Keratinocyte (primary cell): ENCODE data around the gene TRAF3. TPM values are rescaled to one million over a fixed set of nuclear protein-coding genes. Genes with fewer than 3 reads are reported as not detected.

Experiments used
- DNase-seq: peaks from one replicate; pipeline ENCODE4 v3.0.0-alpha.2; 2011; ENCODE audit warnings: low read depth, missing footprints, low spot score
- FAIRE-seq: peaks from 2 replicates; lab custom pipeline; 2011; peaks lifted over from hg19 to GRCh38; lab: Jason Lieb, UNC
- H2AFZ ChIP-seq: 2 replicates; pipeline ENCODE4 v1.6.0; 2012; ENCODE audit warnings: low read length, control low read depth, inconsistent platforms; ENCODE audit not compliant: control insufficient read depth
- H3K27ac ChIP-seq: 2 replicates; pipeline ENCODE4 v1.5.1; 2011; ENCODE audit warnings: low read length; ENCODE audit not compliant: control insufficient read depth, insufficient read depth
- H3K27me3 ChIP-seq: 3 replicates; pipeline ENCODE4 v1.6.0; 2011; ENCODE audit warnings: low read length; ENCODE audit not compliant: control insufficient read depth, insufficient read depth; ENCODE audit errors: extremely low read depth
- H3K36me3 ChIP-seq, 2 experiments: 2 replicates in 1 of 2; 3 replicates in 1 of 2; pipeline ENCODE4 v1.5.1; 2011; ENCODE audit warnings: low read length in 2 of 2, mild to moderate bottlenecking in 1 of 2; ENCODE audit not compliant: control insufficient read depth in 2 of 2, insufficient read depth in 2 of 2; ENCODE audit errors: extremely low read depth in 1 of 2
- H3K4me1 ChIP-seq: 3 replicates; pipeline ENCODE4 v1.5.1; 2011; ENCODE audit warnings: low read length; ENCODE audit not compliant: control insufficient read depth, insufficient read depth; ENCODE audit errors: extremely low read depth
- H3K4me2 ChIP-seq: 3 replicates; pipeline ENCODE4 v1.6.0; 2011; ENCODE audit warnings: low read depth, low read length; ENCODE audit not compliant: control insufficient read depth, insufficient read depth; ENCODE audit errors: extremely low read depth
- H3K4me3 ChIP-seq, 3 experiments: fragments of 200-600 bp in 1 of 3; sonication (generic) in 1 of 3; 2 replicates in 2 of 3; 3 replicates in 1 of 3; pipeline ENCODE4 v1.5.1; 2011 to 2016; ENCODE audit warnings: low read length in 3 of 3, mild to moderate bottlenecking in 3 of 3, control low read depth in 2 of 3, inconsistent platforms in 1 of 3, low read depth in 1 of 3, mixed read lengths in 1 of 3, mixed run types in 1 of 3, moderate library complexity in 1 of 3; ENCODE audit not compliant: control insufficient read depth in 2 of 3, insufficient read depth in 2 of 3; ENCODE audit errors: extremely low read depth in 1 of 3
- H3K79me2 ChIP-seq: 2 replicates; pipeline ENCODE4 v1.6.0; 2012; ENCODE audit warnings: low read length; ENCODE audit not compliant: control insufficient read depth, insufficient read depth
- H3K9ac ChIP-seq: 3 replicates; pipeline ENCODE4 v1.6.0; 2011; ENCODE audit warnings: low read length; ENCODE audit not compliant: control insufficient read depth, insufficient read depth; ENCODE audit errors: extremely low read depth
- H3K9me1 ChIP-seq: 3 replicates; pipeline ENCODE4 v1.6.0; 2011; ENCODE audit warnings: low read length; ENCODE audit not compliant: control insufficient read depth, insufficient read depth; ENCODE audit errors: extremely low read depth
- H3K9me3 ChIP-seq: 2 replicates; pipeline ENCODE4 v1.5.1; 2012; ENCODE audit warnings: low read depth, low read length; ENCODE audit not compliant: control insufficient read depth
- H4K20me1 ChIP-seq: 3 replicates; pipeline ENCODE4 v1.6.0; 2011; ENCODE audit warnings: low read length; ENCODE audit not compliant: control insufficient read depth, insufficient read depth; ENCODE audit errors: extremely low read depth
- CTCF ChIP-seq, 3 experiments: IDR thresholded peaks in 1 of 3; conservative IDR thresholded peaks in 1 of 3; optimal IDR thresholded peaks in 1 of 3; 2 replicates in 2 of 3; 3 replicates in 1 of 3; pipeline versions ENCODE3 to v1.5.1; 2011; ENCODE audit warnings: low read length in 3 of 3, mild to moderate bottlenecking in 3 of 3, moderate library complexity in 2 of 3, control low read depth in 1 of 3, inconsistent platforms in 1 of 3; ENCODE audit not compliant: insufficient read depth in 2 of 3; ENCODE audit errors: extremely low read depth in 1 of 3
- EZH2 ChIP-seq: IDR thresholded peaks from one replicate; pipeline ENCODE4 v1.6.1; 2012; ENCODE audit warnings: inconsistent platforms, mild to moderate bottlenecking, low read length, moderate library complexity
- dilution Hi-C: fragments of 300-500 bp; cut with MboI; formaldehyde crosslinking; loops from one replicate; pipeline ENCODE4 v1.7.0; 2020; ENCODE audit warnings: low sequenced_read_pairs; ENCODE audit not compliant: extremely low pct_ligation_motif_present
- polyA plus RNA-seq, 5 experiments: library from polyadenylated mRNA; depleted of rRNA in 3 of 5; stranded (reverse) in 3 of 5; stranded (forward) in 1 of 5; unstranded in 1 of 5; fragments of >200 nt; gene quantifications; 1 replicate in 1 of 5; 2 replicates in 3 of 5; 3 replicates in 1 of 5; pipeline versions ENCODE4 v1.2.1 to v1.2.3, GENCODE V29; 2011 to 2012; ENCODE audit warnings: missing spikeins in 2 of 5, low read depth in 1 of 5, low replicate concordance in 1 of 5

The TRAF3 gene
- polyA plus RNA-seq, 1 donor (not counting 4 experiments of a cell fraction or from before 2014, with no cell fraction given), result 12.5 TPM

DNA sequence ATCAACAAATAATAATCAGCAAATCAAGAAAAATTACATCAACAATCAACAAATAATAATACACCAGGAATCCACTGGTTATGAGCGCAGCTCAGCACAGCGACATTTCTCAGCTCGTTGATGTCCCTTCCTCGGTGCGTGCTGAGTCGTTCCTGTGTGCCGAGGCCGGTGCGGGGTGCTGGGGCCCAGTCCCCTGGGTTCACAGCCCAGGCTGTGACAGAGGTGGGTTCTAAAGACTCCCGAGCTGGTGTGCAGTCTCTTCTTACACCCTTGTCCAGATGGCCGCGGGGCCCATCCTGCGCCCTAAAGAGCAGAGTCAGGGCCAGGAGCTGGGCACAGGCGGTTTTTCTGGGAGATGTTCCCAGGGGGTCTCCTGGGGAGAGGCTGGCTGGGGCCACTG lies 26.9 kb upstream of the TRAF3 start:
- no peak for DNase-seq
- no peak for FAIRE-seq

GRCh38 chr14:102751088-102751487 lies 26.2 kb upstream of the TRAF3 start:
- H3K36me3 ChIP-seq, result peaks cover 0 to 16% of the 10 kb centered on the region in 2 experiments
- DNase-seq, result no peak
- H3K4me1 ChIP-seq, result no peaks in the 10 kb centered on the region
- no peak for TF ChIP-seq EZH2
- TF ChIP-seq CTCF (optimal IDR thresholded peaks at IDR 0.05 in 1 of 3, IDR thresholded peaks at IDR 0.05 in 1 of 3, conservative IDR thresholded peaks at IDR 0.05 in 1 of 3; ENCODE audit: extremely low read depth in 1 of 3, insufficient read depth in 2 of 3, low read length in 3 of 3), result no peak
- H3K4me2 ChIP-seq, result no peak overlapping the region
- H3K27me3 ChIP-seq, result no peaks in the 10 kb centered on the region
- H3K9ac ChIP-seq, result no peak overlapping the region
- H4K20me1 ChIP-seq, result no peaks in the 10 kb centered on the region
- dilution Hi-C loops, result no loop called here
- no peak overlapping the region for H3K27ac ChIP-seq
- H3K79me2 ChIP-seq, result no peaks in the 10 kb centered on the region
- no peaks in the 10 kb centered on the region for H3K9me3 ChIP-seq
- no peaks in the 10 kb centered on the region for H3K9me1 ChIP-seq
- H2AFZ ChIP-seq, result no peak overlapping the region
- no peak overlapping the region for H3K4me3 ChIP-seq
- no peak for FAIRE-seq

More for the DNA sequence above, 26.9 kb upstream of the TRAF3 start:
- Histone ChIP-seq H3K9ac (no peak overlapping the region), H3K79me2 (no peaks in the 10 kb centered on the region), H3K4me2 (no peak overlapping the region), H3K9me1 (no peaks in the 10 kb centered on the region), H3K9me3 (no peaks in the 10 kb centered on the region), H2AFZ (no peak overlapping the region), H3K4me3 (no peak overlapping the region), H3K4me1 (no peaks in the 10 kb centered on the region), H3K36me3 (peaks cover 0 to 16% of the 10 kb centered on the region in 2 experiments), H3K27ac (no peak overlapping the region), H3K27me3 (no peaks in the 10 kb centered on the region), H4K20me1 (no peaks in the 10 kb centered on the region)
- dilution Hi-C loops, result no loop called here
- TF ChIP-seq CTCF (optimal IDR thresholded peaks at IDR 0.05 in 1 of 3, IDR thresholded peaks at IDR 0.05 in 1 of 3, conservative IDR thresholded peaks at IDR 0.05 in 1 of 3; ENCODE audit: extremely low read depth in 1 of 3, insufficient read depth in 2 of 3, low read length in 3 of 3), result no peak
- TF ChIP-seq EZH2, result no peak
